Skeletal muscle tissue (tissue), 4 donors: Measurements from ENCODE around the gene MYL12A. TPM values are rescaled to one million over a fixed set of nuclear protein-coding genes. Genes with fewer than 3 reads are reported as not detected.
A peak's percentile ranks its signal among the peaks of the same experiment; 100 is the strongest.
"Not testable (repeated sequence)": the region's sequence is repeated elsewhere in the genome, so short reads cannot be mapped to it uniquely, and the experiment has no call there.

Experiments
- H3K27ac ChIP-seq: one replicate; pipeline ENCODE4 v1.7.0; 2013; ENCODE audit warnings: mild to moderate bottlenecking, low read depth, low read length, inconsistent platforms
- H3K27me3 ChIP-seq, 3 donors: one replicate each; pipeline ENCODE4 v1.7.0; 2013; ENCODE audit warnings: low read length in 3 of 3; ENCODE audit not compliant: control insufficient read depth in 3 of 3, insufficient read depth in 3 of 3
- H3K36me3 ChIP-seq, 3 donors: one replicate each; pipeline ENCODE4 v1.7.0; 2013; ENCODE audit warnings: low read length in 3 of 3; ENCODE audit not compliant: control insufficient read depth in 3 of 3, insufficient read depth in 3 of 3
- H3K4me1 ChIP-seq, 3 donors: one replicate each; pipeline ENCODE4 v1.7.0; 2013; ENCODE audit warnings: low read length in 3 of 3, mild to moderate bottlenecking in 3 of 3; ENCODE audit not compliant: control insufficient read depth in 3 of 3, insufficient read depth in 3 of 3
- H3K4me3 ChIP-seq, 3 donors: one replicate each; pipeline ENCODE4 v1.7.0; 2013; ENCODE audit warnings: low read length in 3 of 3
- H3K9ac ChIP-seq, 3 donors: one replicate each; pipeline ENCODE4 v1.7.0; 2013; ENCODE audit warnings: low read length in 3 of 3, mild to moderate bottlenecking in 3 of 3, moderate library complexity in 2 of 3, low read depth in 1 of 3
- H3K9me3 ChIP-seq, 3 donors: one replicate each; pipeline ENCODE4 v1.7.0; 2013; ENCODE audit warnings: low read length in 3 of 3; ENCODE audit not compliant: control insufficient read depth in 3 of 3
- total RNA-seq: library from RNA; depleted of rRNA; stranded (reverse); fragments of >200 nt; gene quantifications from one replicate; pipeline ENCODE4 v1.2.3, GENCODE V29; 2014
- donor health status: Osteomylitis.

Gene MYL12A
- total RNA-seq, 1 donor from 2014 or later, result 694 TPM

DNA sequence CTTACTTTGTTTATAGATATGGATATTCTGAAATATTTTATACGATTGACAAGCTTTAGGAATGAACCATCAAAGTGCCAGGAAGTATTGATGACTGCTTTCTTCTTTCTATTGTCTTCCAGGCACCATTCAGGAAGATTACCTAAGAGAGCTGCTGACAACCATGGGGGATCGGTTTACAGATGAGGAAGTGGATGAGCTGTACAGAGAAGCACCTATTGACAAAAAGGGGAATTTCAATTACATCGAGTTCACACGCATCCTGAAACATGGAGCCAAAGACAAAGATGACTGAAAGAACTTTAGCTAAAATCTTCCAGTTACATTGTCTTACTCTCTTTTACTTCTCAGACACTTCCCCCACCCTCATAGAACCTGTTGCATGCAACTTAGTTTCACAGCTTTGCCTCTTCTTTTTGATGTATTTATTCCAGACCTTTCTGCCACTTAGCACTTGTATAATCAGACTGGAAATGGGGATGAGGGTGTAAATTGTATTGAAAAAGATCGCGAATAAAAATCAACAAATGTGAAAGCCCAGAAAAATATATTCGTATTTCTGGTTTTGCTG lies 30.1 kb downstream of the MYL12A start:
- H3K9ac ChIP-seq, H3K9me3 ChIP-seq, H3K4me1 ChIP-seq, H3K27me3 ChIP-seq, H3K4me3 ChIP-seq, H3K27ac ChIP-seq: not testable (repeated sequence)
- peaks cover 13 to 42% (median 36%) of the 10 kb centered on the region in 3 donors for H3K36me3 ChIP-seq

DNA sequence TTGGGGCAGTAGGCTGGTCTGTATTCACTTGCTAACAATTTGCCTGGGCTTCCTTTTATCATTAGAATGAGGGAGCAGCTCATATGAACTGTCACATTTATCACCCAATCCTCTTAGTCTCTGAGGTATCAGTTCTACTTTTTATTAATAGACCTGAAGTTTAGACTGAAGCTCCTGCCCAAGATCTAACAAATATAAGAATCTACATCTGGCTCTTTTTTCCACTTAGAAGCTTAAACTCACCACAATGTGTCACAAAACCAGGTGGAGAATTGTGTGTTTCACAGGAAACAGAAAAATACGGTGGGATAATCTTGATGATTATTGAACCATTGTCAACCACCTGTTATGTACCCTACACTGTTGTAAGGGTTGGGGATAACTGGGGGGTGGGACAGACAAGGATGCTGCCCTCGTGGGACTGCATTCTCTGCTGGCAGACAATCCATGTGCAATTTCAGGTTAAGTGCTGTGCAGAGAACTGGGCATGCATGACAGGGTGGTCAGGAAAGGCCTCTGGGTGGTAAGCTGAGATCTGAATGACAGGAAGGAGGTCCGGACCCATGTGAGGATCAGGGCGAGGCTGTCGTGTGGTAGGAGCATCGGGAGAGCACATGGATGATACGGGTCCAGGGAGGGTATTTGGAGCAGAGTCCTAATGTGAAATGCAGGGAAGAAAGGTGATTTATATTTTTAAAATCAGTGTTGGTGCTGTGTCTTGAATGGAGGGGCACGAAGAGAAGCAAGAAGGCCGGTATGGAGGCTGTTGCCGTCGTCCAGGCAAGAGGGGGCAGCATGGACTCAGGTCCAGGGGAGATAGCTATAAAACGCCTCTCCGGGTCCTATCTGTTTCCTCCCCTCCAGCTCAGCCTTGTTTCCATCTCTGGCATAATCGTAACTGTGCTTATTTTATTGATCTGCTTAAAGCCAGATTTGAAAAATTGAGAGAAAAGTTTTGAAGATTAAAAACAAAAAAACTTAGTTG lies 31.9 kb downstream of the MYL12A start:
- H3K4me3 ChIP-seq, result no peak overlapping the region
- no peaks in the 10 kb centered on the region for H3K9me3 ChIP-seq
- H3K36me3 ChIP-seq, result peaks cover 9 to 28% (median 19%) of the 10 kb centered on the region in 3 donors
- no peaks in the 10 kb centered on the region for H3K27me3 ChIP-seq
- H3K4me1 ChIP-seq, result peaks cover 8 to 14% (median 9%) of the 10 kb centered on the region in 3 donors
- H3K9ac ChIP-seq, result peak overlapping the region in 1 of 3 donors; percentile 8
- H3K27ac ChIP-seq, result no peak overlapping the region

DNA sequence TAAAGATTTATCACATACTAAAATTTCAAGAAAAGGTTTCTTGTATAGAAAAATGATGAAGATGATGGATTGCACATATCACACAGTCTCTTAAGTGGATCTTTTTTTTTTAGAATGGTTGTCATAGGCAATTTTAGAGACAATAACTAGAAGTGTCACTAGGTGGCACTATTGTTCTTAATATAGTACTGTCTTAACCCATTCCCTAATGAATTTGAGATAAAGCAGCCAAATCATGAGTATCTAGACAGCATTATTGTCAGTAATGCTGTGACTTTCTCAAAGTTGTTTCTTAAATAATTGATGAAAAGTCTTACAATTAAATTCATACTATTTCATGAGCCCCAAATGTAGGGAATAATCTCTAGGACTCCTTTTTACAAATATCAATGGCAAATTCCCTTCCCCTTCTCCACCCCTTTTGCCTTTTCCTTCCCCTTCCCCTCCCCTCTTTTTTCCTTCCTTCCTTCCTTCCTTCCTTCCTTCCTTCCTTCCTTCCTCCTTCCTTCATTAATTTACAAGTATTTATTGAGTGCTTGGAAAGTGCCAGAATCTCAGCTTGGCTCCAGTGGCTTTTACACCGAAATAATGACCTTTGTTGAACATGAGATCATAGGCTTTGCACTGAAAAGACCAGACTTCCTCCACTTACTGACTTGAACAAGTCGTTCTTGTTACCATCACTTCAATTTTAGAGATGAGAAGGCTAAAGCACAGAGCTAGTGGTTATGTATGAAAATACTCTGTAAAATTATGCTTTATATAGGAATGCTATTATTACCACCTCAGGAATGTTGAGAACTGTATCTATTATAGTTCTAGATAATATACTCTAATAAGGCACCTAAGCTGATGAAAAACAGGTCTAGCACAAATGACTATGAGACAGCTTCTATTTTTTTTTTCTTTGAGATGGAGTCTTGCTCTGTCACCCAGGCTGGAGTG lies 34.1 kb downstream of the MYL12A start:
- H3K27me3 ChIP-seq, result no peaks in the 10 kb centered on the region
- no peaks in the 10 kb centered on the region for H3K9me3 ChIP-seq
- no peak overlapping the region for H3K9ac ChIP-seq
- peaks cover 4 to 12% (median 9%) of the 10 kb centered on the region in 3 donors for H3K36me3 ChIP-seq
- no peak overlapping the region for H3K4me3 ChIP-seq
- peaks cover 8 to 14% (median 9%) of the 10 kb centered on the region in 3 donors for H3K4me1 ChIP-seq
- H3K27ac ChIP-seq, result no peak overlapping the region

DNA sequence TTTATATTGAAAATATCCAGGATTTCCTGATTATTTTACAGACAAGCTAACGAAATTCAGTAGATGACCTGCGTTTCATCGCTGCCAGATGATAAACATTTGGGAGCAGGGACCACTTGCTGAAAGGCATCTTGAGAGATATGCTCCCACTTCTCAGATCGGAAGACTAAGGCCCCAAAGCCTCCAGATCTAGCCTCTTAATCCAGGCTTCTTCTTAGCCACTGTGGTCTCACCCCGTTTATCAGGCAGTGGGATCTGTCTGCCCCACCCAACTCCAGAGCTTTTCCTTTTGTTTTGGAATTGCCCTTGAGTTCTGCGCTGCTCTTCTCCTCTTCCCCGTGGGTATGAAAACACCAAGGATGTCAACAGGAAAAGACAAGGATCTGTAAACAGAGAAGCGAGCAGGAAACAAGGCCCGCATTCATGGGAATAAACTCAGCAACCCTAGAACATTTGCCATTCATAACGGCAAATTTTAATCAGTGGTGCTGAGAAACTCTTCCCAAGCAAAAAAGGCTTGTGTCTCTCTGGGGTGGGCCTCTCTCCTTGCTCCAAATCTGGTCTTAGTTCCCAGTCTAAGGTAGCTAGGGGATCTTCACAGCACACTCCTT lies 35.8 kb downstream of the MYL12A start:
- H3K36me3 ChIP-seq, result peaks cover 0 to 2% (median 0%) of the 10 kb centered on the region in 3 donors
- H3K4me3 ChIP-seq, result peak overlapping the region in 1 of 3 donors; percentile 52
- H3K27ac ChIP-seq, result no peak overlapping the region
- H3K9ac ChIP-seq, result peak overlapping the region in 2 of 3 donors; percentile 1 to 64
- no peaks in the 10 kb centered on the region for H3K27me3 ChIP-seq
- peaks cover 8 to 14% (median 9%) of the 10 kb centered on the region in 3 donors for H3K4me1 ChIP-seq
- no peaks in the 10 kb centered on the region for H3K9me3 ChIP-seq

DNA sequence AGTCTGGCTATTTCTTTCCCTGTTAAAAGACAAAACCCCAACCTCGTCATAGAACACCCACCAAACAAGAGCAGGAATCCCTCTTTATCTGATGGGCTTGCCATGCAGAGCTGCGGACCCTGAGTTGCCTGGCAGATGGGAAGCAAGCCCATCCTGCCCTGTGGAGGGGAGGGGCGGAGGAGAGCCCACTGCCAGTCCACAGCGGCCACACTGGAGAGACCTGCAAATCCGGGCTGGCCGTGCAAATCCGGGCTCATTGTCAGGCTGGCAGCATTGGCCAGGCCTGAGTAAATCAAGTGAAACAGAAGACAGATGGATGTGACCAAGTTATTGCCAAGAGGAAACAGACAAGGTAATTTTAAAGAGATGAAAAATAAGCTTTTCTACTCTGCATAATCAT lies 36.3 kb downstream of the MYL12A start:
- H3K36me3 ChIP-seq, result no peaks in the 10 kb centered on the region
- H3K9me3 ChIP-seq, result no peaks in the 10 kb centered on the region
- no peaks in the 10 kb centered on the region for H3K27me3 ChIP-seq
- no peak overlapping the region for H3K27ac ChIP-seq
- no peak overlapping the region for H3K4me3 ChIP-seq
- peak overlapping the region in 1 of 3 donors; percentile 1 for H3K9ac ChIP-seq
- H3K4me1 ChIP-seq, result peaks cover 8 to 14% (median 9%) of the 10 kb centered on the region in 3 donors

DNA sequence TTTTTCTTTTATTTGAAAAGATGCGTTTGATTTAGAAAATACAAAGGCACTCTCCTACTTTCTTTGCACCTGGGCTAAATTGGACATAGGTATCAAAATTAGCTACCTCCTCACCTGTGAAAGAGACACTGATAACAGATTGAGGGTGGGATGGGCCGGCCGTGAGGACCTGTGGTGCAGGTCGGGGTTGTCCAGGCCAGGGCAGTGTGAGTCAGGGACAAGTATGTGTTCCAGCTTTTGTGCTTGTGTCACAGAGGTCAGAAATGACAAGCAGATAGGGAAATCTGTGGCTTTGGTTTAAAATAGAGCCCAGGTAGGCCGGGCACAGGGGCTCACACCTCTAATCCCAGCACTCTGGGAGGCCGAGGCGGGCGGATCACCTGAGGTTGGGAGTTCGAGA lies 36.9 kb downstream of the MYL12A start:
- H3K9ac ChIP-seq, result no peak overlapping the region
- no peak overlapping the region for H3K27ac ChIP-seq
- H3K36me3 ChIP-seq, result no peaks in the 10 kb centered on the region
- no peaks in the 10 kb centered on the region for H3K27me3 ChIP-seq
- H3K9me3 ChIP-seq, result no peaks in the 10 kb centered on the region
- peaks cover 6 to 12% (median 7%) of the 10 kb centered on the region in 3 donors for H3K4me1 ChIP-seq
- no peak overlapping the region for H3K4me3 ChIP-seq

DNA sequence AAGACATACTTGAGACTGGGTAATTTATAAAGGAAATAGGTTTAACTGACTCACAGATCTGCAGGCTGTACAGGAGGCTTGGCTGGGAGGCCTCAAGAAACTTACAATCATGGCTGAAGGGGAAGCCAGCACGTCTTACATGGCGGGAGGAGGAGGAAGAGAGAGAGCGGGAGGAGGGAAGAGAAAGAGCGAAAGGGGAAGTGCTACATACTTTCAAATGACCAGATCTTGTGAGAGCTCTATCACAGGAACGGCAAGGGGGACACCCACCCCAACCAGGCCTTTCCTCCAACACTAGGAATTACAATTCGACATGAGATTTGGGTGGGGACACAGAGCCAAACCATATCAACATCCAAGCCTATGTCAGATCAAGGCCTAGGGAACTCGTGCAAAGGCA lies 38.6 kb downstream of the MYL12A start:
- Histone ChIP-seq H3K36me3 (no peaks in the 10 kb centered on the region), H3K27me3 (no peaks in the 10 kb centered on the region), H3K4me3 (no peak overlapping the region), H3K9ac (no peak overlapping the region), H3K27ac (no peak overlapping the region), H3K4me1 (peaks cover 3 to 9% (median 3%) of the 10 kb centered on the region in 3 donors), H3K9me3 (no peaks in the 10 kb centered on the region)

DNA sequence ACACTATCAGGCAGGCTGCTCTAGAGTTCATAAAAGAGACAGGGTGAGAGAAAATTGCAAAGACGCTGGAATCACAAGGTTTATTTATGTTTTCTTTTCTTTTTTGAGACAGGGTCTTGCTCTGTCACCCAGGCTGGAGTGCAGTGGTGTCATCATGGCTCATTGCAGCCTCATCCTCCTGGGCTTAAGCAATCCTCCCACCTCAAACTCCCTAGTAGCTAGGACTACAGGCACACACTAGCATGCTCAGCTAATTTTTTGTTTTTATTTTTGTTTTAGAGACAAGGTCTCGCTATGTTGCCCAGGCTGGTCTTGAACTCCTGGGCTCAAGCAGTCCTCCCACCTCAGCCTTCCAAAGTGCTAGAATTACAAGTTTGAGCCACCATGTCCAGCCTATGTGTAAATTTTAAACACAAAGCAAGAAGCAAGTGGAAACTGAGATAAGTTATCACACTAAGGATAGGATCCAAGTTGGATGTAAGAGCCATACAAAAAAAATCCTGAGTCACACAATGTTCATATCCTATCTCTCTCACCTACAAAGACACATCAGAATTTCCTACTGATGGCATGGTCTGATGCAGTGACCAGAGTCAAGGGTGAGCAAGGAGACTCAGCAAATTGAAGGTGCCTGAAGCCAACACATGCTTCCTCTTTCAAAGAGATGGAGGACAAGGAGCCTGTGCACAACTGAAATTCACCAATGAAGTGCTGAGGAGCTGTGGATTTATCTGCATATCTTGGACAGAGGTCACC lies 45.8 kb downstream of the MYL12A start:
- peaks cover 8 to 10% (median 8%) of the 10 kb centered on the region in 3 donors for H3K4me1 ChIP-seq
- H3K9ac ChIP-seq, result no peak overlapping the region
- H3K9me3 ChIP-seq, result no peaks in the 10 kb centered on the region
- no peaks in the 10 kb centered on the region for H3K27me3 ChIP-seq
- H3K27ac ChIP-seq, result no peak overlapping the region
- H3K36me3 ChIP-seq, result no peaks in the 10 kb centered on the region
- no peak overlapping the region for H3K4me3 ChIP-seq
